Cardiac septum (tissue), 1 donor: ENCODE results near the gene ADPGK. TPM values are rescaled to one million over a fixed set of nuclear protein-coding genes. Genes with fewer than 3 reads are reported as not detected.
"Not testable (repeated sequence)": the region's sequence is repeated elsewhere in the genome, so short reads cannot be mapped to it uniquely, and the experiment has no call there.

ENCODE experiments used
- DNase-seq: peaks from one replicate; pipeline ENCODE4 v3.0.0-alpha.2; 2020; ENCODE audit warnings: low spot score
- intact Hi-C: fragments of 100-400 bp; cut with DNase I; formaldehyde crosslinking; loops from one replicate; pipeline ENCODE4 v1.14.0; 2022
- long read RNA-seq: library from polyadenylated mRNA; unstranded; transcript quantifications from one replicate; pipeline ENCODE4 v2.0.0, GENCODE V29; 2021
- total RNA-seq: library from RNA; stranded (reverse); fragmentation: NEBNext Ultra II Directional; extraction: Animal tissue kit (Norgen Biotek cat#: 25700); gene quantifications from one replicate; pipeline ENCODE4 v1.2.1, GENCODE V29; 2021
- donor health status: DM: no; HTN: no; CAD: no.

The ADPGK gene
- 11.1 TPM for total RNA-seq
- long read RNA-seq, partial matches to known transcripts: 3 of 16 reads
- long read RNA-seq, other reads (novel, unspliced or antisense): 12 of 16 reads

DNA sequence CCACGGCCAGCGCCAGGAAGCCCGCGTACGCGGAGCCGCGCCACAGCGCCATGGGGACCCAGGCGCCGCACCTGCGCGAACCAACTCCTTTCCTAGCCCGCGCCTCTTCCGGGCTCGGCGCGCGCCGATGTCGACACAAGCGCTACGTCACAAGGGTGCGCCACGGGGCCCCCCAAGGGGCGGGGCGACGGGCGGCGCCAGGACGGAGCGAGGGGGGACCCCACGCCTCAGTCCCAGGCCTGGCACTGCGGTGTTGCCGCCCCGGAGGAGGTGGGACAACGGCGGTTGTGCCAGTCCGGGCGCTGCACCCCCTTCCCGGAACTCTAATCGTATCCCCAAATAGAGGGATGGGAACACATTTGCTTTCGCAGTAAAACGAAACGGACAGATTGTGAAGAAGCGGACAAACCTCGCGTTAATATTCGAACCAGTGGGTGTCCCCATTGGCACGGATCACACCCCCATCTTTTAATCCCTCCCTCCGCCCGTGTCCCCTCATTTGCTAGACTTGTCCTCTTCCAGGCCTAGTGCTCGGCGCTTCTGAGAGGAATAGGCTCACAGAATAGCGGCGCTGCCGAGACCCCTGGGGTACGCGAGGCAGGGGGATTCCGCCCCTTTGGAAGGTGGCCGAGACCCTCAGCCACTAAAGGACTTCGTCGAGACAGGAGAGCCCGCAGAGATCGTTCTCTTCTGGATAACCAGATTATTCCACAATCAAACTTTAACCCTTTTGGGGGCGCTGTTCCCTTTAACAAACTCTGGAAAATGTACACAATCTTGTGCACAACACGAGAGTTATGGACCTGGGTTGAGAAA, at the start of gene ADPGK:
TSS of gene ADPGK (minus strand) at position 119 of the 816 bp plus-strand sequence. CDS start at position 52, 67 bp downstream.
- intact Hi-C loops: loop anchor here (5.0 kb wide), 1 partner anchor 268 kb away; the partner anchor contains the start of gene NEO1
- peak; percentile 94 for DNase-seq

DNA sequence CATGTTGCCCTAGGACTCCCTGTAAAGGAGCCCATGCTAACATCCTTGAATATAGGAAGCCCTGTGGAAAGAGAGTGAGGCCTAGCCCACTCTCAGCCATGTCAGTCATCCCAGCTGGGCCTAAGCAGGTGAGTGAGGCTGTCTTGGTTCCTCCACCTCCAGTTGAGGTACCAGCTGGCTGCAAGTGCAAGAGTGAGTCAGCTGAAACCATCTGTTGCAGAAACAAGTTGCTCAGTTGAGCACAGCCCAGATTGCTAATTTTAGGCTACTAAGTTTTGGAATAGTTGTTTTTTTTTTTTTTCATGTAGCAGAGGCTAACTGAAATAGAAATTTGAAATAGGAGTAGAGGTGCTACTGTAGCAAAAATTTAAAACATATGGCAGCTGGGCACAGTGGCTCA, 43.7 kb upstream of the ADPGK start:
- intact Hi-C loops: no loop called here
- DNase-seq: no peak

- DNase-seq: no peak
- intact Hi-C loops: no loop called here
These were observed 43.1 kb upstream of the ADPGK start for GRCh38 chr15:72826611-72827010.

- intact Hi-C loops: no loop called here
- DNase-seq: no peak
These were observed 42.3 kb upstream of the ADPGK start for GRCh38 chr15:72825829-72826228.

GRCh38 chr15:72824781-72825180, 41.2 kb upstream of the ADPGK start:
- intact Hi-C loops: no loop called here
- DNase-seq: no peak

GRCh38 chr15:72824112-72824511, 40.6 kb upstream of the ADPGK start:
- intact Hi-C loops: no loop called here
- no peak for DNase-seq

DNA sequence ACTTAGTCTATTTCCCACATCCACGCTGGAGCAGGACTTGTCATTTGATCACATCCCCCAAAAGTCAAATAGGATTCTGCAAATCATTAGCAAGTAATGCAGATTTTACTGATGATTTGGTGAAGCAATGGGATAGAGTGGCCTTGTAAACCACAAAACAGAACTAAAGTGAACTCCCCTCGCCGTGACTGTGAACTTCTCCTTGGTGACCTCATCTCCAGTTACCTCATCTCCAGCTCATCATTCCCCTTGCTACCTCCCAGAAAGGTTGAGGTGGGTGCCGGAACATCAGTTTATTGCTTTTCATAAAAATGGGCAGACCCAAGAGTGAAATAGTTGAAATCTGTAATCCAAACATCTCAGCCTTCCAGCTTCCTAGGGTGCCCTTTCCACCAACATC, 36.7 kb upstream of the ADPGK start:
- intact Hi-C loops: no loop called here
- DNase-seq: no peak

- intact Hi-C loops: no loop called here
- no peak for DNase-seq
These were observed 35.1 kb upstream of the ADPGK start for GRCh38 chr15:72818632-72819031.

- no peak for DNase-seq
- intact Hi-C loops: no loop called here
These were observed 29.9 kb upstream of the ADPGK start for GRCh38 chr15:72813345-72814004.

GRCh38 chr15:72809329-72809728, 25.8 kb upstream of the ADPGK start:
- DNase-seq: no peak
- intact Hi-C loops: no loop called here

GRCh38 chr15:72807346-72807745, 23.8 kb upstream of the ADPGK start:
- intact Hi-C loops, DNase-seq: not testable (repeated sequence)

- intact Hi-C loops: no loop called here
- DNase-seq: no peak
These were observed 19.4 kb upstream of the ADPGK start for GRCh38 chr15:72803006-72803405.

DNA sequence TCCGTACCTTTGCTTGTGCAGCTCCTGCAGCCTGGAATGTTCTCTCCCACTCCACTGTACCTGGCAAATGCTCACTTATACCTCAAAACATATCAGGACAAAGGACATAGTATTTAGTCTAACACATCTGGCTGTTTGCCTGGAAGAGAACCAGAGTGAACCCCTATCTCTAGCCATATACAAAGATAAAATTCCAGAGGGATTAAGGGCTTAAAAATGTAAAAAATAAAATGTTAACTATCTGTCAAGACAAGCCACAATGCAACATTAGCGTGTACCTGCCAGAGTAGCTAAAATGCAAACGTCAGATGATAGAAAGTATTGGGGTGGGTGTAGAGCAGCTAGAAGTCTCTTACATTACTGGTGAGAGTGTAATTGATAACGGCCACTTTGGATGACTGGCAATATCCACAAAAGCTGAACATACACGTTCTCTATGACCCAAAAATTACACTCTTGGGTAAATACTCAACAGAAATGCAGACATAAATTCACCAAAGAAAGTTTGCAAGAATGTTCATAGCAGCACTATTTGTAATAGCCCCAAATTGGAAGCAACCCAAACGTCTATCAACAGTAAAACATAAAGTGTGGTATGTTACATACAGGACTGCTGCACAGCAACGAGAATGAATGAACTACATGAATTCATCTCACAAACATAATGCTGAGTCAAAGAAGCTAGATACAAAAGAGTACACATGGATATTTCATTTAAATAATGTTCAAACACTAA, 18.2 kb upstream of the ADPGK start:
- intact Hi-C loops: no loop called here
- DNase-seq: no peak

GRCh38 chr15:72800833-72801481, 17.4 kb upstream of the ADPGK start:
- no peak for DNase-seq
- intact Hi-C loops: no loop called here

DNA sequence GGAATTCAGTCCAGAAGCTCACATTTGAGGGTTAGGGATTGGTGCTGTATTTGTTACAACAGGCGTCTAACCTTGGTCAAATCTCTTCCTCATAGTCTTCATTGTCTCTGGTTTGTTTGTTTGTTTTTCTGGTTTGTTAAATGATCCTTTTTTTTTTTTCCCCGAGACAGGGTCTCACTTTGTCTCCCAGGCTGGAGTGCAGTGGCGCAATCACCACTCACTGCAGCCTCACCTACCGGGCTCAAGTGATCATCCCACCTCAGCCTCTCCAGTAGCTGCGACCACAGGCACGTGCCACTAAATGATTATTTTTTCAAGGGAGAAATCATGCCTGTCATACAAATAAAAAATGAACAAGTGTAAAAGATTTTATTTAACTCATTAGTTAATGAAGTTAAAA, 14.3 kb upstream of the ADPGK start:
- intact Hi-C loops: loop anchor here (2.0 kb wide), 1 partner anchor 283 kb away; no protein-coding TSS in a partner anchor
- DNase-seq: no peak

- DNase-seq: no peak
- intact Hi-C loops: loop anchor here (2.0 kb wide), 1 partner anchor 283 kb away; no protein-coding TSS in a partner anchor
These were observed 13.8 kb upstream of the ADPGK start for GRCh38 chr15:72797338-72797689.

GRCh38 chr15:72796515-72797337, 13.2 kb upstream of the ADPGK start:
- DNase-seq: peak; percentile 90
- intact Hi-C loops: loop anchor here (2.0 kb wide), 1 partner anchor 284 kb away; no protein-coding TSS in a partner anchor

GRCh38 chr15:72796210-72796514, 12.6 kb upstream of the ADPGK start:
- no peak for DNase-seq
- intact Hi-C loops: loop anchor here (2.0 kb wide), 1 partner anchor 285 kb away; no protein-coding TSS in a partner anchor
